SIG-M5 treated with dmso at 0.1 percent for 504 hours (cell line): ENCODE measurements around the gene TRIM25.

ENCODE experiments used
- DNase-seq: peaks from one replicate; lab custom pipeline; 2025; ENCODE audit not compliant: unreplicated experiment; lab: John Stamatoyannopoulos, UW

Gene TRIM25

DNA sequence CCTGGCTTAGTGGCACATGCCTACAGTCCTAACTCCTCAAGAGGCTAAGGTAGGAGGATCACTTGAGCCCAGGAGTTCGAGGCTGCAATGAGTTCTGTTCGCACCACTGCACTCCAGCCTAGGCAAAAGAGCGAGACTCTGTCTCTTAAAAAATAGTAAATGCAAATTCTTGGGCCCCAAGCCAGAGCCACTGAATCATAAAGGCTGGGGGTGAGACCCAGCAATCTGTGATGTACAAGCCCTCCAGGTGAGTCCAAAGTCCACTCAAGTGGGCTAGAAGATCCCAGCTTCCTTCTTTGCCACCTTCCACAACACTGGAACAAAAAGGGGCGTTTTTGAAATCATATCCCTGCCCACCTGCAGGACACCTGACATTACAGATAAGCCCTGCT, 16.9 kb downstream of the TRIM25 start:
- DNase-seq, result no peak

DNA sequence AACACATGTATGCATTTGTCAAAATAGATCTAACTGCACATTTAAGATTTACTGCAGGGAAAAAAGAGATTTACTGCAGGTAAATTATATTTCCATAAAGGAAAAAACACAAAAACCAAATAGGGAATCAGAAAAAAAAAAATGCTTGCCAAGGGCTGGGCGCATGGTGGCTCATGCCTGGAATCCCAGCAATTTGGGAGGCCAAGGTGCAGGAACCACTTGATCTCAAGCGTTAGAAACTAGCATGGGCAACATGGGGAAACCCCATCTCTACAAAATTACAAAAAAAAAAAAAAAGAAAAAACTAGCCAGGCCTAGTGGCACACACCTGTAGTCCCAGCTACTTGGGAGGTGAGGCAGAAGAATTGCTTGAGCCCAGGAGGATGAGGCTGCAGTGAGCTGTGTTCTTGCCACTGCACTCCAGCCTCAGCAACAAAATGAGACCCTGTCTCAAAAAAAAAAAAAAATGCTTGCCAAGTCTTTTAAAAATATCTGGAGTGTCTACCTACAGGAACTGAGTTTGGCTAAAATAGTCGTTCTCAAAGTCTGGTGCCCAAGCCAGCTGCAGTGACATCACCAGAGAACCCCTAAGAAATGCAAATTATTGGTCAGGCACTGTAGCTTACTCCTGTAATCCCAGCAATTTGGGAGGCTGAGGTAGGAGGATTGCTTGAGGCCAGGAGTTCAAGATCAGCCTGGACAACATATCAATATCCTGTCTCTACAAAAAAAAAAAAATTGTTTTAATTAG, 17.5 kb downstream of the TRIM25 start:
- DNase-seq, result no peak

DNA sequence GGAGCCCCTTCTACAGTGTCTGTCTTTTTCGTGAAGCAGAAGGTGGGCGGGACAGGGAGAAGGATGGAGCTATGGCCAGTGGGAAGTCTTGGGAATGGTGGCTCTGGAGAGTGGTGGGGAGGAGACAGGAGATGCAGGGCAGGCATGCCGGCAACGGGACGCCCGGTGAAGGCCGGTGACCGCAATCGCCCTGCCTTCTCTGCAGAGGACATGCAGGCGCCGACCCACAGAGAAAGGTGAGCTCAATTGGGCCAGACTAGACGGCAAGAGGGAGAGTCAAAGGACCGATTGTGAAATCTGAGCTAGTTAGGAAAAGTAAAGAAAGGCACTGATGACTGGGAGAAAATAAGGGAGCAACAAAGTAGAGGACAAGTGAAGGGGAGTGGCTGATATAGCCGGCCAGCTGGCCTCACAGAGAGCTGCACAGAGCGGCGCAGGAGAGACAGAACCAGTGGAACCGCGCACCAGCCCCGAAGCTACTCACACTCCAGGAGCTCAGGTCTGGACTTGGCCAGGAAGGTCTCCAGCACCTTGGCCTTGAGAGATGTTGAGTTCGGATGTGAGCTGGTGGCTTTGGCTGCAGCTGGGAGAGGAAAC, 18.9 kb downstream of the TRIM25 start:
- DNase-seq, result no peak

DNA sequence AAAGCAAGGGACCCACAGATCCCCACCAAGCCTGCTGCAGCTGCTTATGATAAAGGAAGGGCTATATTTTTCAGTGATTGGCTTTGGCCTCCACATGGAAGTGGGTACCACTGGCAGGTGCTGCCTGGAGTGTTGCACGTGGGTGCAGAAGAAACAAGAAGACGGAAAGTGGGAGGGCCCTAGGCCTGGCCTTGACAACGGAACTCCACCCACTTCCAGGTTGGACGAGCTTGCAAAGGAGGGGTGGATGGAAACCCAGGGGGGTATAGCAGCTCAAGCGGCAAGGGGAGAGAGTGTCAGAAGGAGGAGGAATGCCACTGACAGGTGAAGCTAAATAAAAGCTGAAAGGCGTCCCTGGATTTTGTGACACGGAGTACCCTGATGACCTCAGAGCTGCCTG, 20.3 kb downstream of the TRIM25 start:
- no peak for DNase-seq

DNA sequence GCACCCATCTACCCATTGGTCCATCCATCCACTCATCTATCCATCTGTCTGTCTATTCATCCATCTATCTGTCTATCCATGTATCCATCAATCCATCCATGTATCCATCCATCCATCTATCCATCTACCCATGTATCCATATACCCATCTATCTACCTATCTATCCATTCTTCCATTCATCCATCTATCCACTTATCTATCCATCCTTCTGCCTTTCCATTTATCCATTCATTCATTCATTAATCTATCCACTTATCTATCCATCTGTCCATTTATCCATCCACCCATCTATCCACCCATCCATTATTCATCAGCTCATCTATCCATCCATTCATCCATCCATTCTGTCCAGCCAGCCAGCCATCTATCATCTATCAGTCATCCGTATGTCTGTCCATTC, 21.5 kb downstream of the TRIM25 start:
- DNase-seq, result no peak

DNA sequence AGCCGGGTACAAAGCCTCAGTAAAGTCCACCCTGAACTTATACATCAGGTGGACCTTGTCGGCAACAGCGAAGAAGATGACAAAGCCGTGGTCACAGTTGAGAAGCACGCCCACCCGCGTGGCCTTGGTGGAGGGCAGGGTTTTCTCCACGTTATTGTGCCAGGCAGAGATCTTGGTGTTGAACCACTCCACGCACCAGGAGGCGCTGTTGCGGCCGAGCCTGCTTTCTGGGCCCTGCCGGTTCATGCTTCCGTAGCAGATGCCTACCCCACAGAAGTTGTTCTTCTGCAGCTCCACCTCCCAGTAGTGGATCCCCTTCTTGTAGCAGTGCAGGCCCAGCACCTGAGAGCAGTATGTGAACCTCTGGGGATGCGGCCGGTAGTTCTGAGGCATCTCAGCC, 22.1 kb downstream of the TRIM25 start:
- no peak for DNase-seq

DNA sequence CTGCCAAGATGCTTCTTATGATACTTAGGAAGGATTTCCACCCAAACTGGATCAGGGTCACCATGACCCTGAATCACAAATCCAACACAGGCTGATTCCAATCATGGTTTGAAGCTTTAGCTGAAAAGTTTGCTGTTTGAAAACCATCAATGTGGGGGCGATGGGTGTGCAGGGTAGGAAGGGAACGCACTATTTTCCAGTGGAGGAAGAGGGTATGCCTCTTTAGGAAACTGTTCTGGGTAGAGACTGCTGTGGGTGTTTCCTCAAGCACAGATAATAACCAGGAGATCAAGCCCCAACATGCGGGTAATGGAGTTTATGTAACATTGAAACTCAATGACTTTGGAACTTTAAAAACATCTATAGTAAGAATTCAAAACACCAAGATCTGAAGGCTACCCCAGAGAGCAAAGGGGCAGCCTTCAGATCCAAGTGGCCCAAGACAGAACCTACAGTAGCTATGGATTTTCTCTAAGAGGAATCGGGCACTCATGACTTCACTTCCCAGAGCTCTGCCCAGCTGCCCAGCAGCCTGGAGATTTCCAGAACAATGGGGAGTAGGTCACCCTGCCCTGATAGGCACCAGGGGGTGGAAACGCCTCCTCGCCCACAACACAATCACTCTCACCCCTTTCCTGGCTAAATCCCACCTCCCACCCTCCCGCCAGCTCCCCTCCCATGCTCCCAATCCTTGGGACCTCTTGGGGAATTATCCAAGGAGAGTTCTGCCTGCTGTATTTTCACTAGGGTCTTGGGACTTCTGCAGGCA, 22.8 kb downstream of the TRIM25 start:
- DNase-seq, result no peak

DNA sequence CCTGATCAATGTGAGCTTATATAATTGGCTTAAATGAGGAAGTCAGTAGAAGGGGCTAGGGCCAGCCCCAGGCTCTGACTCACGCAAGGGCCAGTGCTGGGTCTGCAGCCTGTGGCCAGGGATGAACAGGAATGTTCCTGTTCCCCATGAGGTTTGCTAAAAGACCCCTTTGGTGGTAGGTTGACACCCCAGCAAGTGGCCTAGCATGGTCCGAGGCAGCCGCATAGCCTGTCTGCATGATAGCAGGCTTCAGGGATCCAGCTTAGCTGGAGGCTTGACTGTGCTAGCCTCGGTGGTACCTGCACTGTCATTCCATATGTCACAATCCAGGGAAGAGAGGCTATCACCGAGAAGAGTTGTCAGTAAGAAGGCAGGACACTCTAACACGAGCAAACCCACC, 23.5 kb downstream of the TRIM25 start:
- no peak for DNase-seq

DNA sequence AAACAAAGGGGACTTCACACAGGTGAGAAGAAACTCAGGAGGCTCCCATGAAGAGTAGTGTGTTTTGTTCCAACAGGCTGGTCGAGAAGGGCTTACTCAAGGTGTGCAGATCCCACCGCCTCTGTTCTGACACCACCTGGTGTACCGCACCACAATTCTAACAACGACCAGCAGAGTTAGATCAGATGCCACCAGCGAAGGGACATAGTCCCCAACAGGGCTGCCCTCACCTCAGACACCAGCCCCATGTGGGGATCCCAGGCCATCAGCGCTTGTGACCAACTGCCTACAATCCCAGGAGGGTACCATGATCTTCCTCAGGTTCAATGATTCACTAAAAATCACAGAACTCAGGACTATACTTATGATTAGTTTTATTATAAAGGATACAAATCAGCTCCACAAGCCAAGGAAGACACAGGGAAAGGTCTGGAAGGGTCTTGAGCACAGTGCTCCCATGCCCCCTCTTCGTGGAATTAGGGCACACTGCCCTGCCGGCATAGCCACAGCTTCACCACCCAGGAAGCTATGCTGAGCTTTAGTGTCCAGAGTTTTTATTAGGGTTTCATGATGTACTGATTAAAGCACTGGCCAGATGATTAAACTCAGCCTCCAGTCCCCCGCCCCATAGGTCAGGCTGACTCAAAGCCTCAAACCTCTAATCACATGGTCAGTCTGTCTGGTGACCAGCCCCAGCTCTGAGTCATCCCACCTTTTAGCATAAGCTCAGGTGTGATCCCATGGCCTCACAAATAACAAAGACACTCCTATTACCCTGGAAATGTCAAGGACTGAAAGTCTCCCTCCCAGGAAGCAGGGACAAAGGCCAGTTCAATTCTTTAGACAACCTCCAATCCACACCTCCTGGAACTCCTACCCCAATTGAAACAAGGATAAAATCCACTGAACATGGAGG, 26.0 kb downstream of the TRIM25 start:
- DNase-seq, result no peak

DNA sequence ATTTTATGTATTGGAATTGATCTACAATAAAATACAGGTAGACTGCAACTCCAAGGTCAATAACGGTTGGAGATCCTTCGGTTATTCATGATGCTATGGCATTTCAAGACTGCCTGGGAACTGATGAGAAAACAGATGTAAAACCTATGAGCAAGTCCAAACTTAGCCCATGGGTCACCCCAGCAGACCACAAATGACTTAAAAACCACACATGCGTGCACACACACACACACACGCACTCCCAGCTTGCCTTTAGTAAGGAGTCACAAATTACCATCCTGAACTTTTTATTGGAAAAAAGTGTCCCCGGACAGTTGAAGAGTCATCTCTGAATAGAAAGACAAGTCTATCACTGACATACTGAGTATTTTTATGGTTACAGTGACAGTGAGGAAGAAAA, 26.7 kb downstream of the TRIM25 start:
- DNase-seq, result no peak

DNA sequence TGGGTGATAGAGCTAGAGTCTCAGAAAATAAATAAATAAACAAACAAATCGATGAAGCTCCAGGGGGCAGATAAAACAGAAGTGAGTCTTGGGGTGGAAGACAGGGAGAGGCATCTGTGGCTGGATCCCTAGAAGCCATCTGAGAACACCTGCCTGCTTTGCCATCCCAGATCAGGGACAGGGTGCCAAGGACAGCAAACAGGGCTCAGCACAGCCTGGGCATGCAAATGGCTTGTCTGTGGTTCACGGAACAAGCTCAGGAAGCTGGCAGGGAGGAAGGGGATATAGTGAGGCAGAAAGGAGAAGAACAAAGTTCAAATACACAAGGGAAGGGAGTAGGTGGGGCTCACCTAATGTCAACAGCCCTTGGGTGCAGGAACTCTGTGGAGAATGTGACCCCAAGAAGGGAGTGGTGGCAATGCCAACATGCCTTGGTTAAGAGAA, 27.5 kb downstream of the TRIM25 start:
- peak; percentile 24 for DNase-seq

DNA sequence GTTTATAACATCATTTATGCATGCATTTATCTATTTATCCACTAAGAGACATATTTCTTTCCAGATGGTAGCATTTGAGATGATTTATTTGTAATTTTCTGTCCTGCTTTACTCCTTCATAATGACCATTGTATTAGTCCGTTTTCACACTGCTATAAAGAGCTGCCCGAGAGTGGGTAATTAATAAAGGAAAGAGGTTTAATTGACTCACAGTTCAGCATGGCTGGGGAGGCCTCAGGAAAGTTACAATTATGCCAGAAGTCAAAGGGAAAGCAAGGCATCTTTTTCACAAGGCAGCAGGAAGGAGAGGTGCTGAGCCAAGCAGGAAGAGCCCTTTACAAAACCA, 28.6 kb downstream of the TRIM25 start:
- DNase-seq, result no peak

DNA sequence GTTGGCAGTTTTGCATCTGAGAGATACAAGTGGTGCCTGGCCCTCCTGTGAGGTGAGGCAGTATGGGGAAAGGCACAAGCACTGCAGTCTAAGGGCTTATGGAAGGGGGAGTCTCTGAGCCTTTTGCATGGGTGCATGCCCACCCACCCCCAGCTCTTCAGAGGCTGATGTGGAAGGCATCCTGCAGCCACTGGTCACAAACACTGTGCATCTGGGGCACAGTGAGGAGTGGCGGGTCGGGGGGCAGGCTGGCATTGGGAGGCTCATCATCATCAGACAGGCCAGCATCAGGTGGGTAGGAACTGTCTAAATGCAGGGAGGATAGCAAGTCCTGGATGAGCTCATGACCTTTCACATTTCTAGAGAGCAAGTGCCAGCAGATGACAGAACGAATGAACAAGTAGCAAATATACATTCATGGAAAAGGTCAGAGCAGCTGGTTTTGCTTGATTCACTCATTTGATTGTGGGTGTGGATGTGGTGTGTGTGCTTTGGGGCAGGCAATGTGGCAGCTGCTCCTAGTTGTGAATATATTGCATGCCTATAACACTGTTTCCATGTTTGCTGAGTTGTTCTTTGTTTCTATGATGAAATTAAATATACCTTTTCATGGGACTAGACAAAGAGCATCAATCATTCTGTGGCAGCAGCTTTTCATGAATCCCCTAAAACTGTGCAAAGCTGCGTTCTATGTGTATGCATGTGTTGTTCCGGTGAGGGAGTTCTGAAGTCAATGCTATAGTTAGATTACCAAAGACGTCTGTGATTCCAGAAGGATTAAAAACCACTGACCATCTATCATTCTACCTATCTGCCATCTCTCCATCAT, 29.2 kb downstream of the TRIM25 start:
- no peak for DNase-seq

DNA sequence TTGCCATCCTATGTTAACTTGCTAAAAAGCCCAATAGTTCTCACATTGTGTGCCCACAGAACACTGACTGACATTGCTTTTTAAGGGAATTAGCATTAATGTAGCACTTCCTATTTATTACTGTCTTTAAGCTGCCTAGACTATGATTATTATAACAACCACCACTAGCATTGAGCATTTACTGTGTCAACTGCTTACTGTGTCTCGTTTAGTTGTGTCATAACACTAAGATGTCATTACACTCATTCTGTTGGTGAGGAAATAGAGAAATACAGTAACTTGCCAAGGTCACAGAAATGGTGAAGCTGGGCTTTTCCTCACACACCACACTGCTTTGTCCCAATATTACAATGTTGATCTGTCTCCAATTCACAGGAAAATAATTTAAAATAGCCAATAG, 30.2 kb downstream of the TRIM25 start:
- no peak for DNase-seq

DNA sequence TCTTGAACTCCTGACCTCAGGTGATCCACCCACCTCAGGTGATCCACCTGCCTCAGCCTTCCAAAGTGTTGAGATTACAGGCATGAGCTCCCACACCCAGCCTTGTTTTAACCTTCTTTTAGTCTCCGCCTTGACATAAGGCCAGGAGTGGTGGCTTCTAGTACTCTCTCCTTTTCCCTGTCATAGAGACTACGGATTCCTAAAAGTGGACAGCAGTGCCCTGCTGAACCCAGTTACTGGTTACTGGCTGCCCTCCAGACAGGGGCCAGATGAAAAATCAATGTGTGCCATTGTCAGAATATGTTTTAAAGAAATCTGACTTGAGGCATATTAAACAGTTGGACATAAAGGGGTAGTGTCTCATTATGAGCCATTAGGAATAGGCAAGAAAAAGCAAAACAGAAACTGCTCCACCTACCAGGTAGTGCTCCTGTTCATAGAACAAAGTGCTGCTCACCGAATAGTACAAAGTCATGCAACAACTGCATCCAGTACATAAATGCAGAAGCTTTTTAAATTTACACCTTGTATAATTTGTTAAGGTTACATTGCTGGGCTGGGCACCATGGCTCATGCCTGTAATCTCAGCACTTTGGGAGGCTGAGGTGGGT, 32.1 kb downstream of the TRIM25 start:
- no peak for DNase-seq

DNA sequence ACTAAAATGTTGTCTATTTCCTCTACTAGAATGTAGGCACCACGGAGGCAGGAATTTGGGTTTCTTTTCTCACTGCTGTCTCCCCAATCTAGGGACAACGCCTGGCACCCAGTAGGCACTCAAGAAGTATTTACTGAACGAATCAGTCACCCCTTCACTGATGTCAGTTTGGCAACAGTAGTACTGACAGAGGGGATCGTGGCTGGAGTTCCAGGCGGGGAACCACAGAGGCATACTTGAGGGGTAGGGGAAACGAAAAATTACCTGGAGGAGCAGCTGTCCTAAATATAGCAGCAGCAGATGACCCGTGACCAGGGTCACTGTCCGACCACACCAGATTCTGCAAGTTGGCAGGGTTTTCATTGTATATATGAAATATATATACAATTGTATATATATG, 33.3 kb downstream of the TRIM25 start:
- peak; percentile 34 for DNase-seq

DNA sequence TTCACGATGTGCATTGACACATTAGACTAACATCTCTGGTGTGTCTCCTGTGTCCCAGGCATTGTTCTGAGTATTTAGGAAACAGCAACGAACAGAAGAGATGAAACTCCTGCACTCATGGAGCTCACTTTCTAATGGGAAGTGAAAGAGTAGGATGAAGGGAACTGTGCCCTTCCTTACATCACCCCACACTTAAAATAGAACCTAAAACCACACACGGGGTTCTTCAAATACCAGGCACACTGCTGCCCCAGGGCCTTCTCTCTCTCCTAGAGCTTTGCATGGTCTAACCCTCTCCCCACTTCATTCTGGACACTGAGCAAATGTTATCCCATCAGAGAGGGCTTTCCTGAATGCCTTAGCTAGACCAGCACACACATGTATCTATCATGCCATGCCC, 33.7 kb downstream of the TRIM25 start:
- peak; percentile 83 for DNase-seq

DNA sequence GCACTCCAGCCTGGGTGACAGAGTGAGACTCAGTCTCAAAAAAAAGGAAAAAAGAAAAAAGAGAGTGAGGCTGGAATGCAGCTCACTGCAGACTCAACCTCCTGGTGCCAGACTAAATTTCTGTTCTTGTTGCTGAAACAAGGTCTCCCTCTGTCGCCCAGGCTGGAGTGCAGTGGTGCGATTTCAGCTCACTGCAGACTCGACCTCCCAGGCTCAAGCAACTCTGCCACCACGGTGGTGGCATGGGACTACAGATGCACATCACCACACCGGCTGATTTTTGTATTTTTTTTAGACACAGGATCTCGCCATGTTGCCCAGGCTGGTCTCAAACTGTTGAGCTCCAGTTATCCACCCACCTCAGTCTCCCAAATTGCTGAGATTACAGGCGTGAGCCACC, 34.6 kb downstream of the TRIM25 start:
- no peak for DNase-seq

DNA sequence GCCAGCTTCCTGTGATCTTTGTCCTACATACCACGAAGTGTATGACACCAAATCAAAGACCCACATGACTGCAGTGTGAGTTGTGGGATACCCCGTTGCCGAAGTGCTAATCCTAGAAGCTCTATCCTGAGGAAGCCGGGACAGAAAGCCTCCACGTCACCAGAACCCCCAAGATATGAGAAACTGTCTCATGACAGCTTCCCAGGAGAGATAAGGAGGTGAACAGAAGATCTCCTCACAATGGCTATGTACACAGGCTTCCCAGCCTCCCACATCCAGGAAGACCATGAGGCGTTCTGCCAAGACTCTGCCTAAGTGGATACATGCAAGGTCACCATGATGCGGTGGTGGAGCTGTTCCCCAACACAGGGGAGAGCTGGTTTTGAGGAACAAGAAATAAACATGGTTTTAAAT, 37.1 kb downstream of the TRIM25 start:
- DNase-seq, result no peak

DNA sequence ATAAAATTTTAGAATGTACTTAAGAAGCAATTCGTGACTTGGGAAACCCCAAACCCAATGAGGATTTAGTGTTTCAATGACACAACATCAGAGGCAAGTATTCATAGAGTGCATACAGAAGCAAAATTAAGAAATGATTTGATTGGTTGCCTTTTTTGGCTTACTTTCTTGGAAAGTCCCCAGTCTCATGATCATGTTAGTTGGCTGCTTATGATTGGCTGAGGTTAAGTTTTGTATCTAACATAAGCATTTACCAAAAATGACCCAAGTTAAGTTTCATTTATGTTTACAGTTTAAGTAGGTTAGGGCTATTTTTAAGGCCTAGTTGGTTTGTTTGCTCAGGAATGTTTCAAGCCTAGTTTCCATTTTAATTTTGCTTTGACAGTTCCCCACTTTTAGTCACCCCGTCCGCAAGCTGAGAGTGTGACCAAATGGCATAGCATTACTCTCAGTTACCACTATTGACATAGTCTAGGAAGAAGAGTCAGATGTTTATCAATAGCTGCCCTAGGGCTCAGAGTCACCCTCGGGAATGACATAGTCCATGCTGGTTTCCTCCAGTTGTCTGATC, 43.7 kb downstream of the TRIM25 start:
- DNase-seq, result no peak
